Endothelial cell of umbilical vein (primary cell): ENCODE data around the gene C6orf136.

ENCODE experiments used
- CTCF ChIP-seq, 2 donors: IDR thresholded peaks; 1 replicate in 1 of 2; 2 replicates in 1 of 2; pipeline ENCODE4 v1.5.1; 2011; ENCODE audit warnings: low read length in 2 of 2, mild to moderate bottlenecking in 2 of 2, moderate library complexity in 2 of 2, control low read depth in 1 of 2, inconsistent platforms in 1 of 2, low read depth in 1 of 2; ENCODE audit not compliant: insufficient read depth in 1 of 2; ENCODE audit errors: extremely low read depth in 1 of 2
- EZH2 ChIP-seq: IDR thresholded peaks from 2 replicates; pipeline ENCODE4 v1.6.1; 2012; ENCODE audit warnings: borderline replicate concordance, low read depth, mild to moderate bottlenecking, moderate library complexity, low read length, inconsistent platforms; ENCODE audit not compliant: severe bottlenecking
- JUN ChIP-seq: IDR thresholded peaks from 2 replicates; pipeline ENCODE4 v1.6.1; 2011; ENCODE audit warnings: borderline replicate concordance, low read depth; ENCODE audit not compliant: insufficient read length, insufficient read depth
- MAX ChIP-seq: IDR thresholded peaks from 2 replicates; pipeline ENCODE4 v1.6.1; 2011; ENCODE audit not compliant: insufficient read depth, insufficient read length
- POLR2A ChIP-seq: IDR thresholded peaks from 2 replicates; pipeline ENCODE4 v1.6.1; 2012; ENCODE audit warnings: low read depth, mild to moderate bottlenecking, control low read depth, low read length
- POLR2AphosphoS5 ChIP-seq: IDR thresholded peaks from 2 replicates; pipeline ENCODE4 v1.6.1; 2012; ENCODE audit warnings: low read depth, mild to moderate bottlenecking, control low read depth, low read length, moderate library complexity; ENCODE audit not compliant: insufficient read depth

- TF ChIP-seq CTCF (IDR thresholded peaks at IDR 0.05; ENCODE audit: extremely low read depth in 1 of 2, insufficient read depth in 1 of 2, low read depth in 1 of 2, low read length in 2 of 2): no peak
- no peak for TF ChIP-seq MAX
- TF ChIP-seq POLR2AphosphoS5: peak; percentile 41
- TF ChIP-seq EZH2: no peak
- peak; percentile 69 for TF ChIP-seq POLR2A
- TF ChIP-seq JUN: no peak
These were observed 546 bp downstream of the C6orf136 start for GRCh38 chr6:30647242-30648116.
